MM.1S (cell line): ENCODE measurements around the gene NTPCR.

ENCODE experiments used
- DNase-seq: peaks from one replicate; pipeline ENCODE4 v3.0.0-alpha.2; 2015
- H2AFZ ChIP-seq: fragments of 300-600 bp; sonication (generic); 2 replicates; pipeline ENCODE4 v1.6.0; 2016; ENCODE audit warnings: antibody characterized with exemption, low read length
- H3F3A ChIP-seq: fragments of 300-600 bp; sonication (generic); 2 replicates; pipeline ENCODE4 v1.6.1; 2016; ENCODE audit warnings: mild to moderate bottlenecking, antibody characterized with exemption, low read length, moderate library complexity, mixed read lengths; ENCODE audit not compliant: insufficient read depth
- H3K27ac ChIP-seq: fragments of 300-600 bp; sonication (generic); 2 replicates; pipeline ENCODE4 v1.5.1; 2016; ENCODE audit warnings: mild to moderate bottlenecking, low read length
- H3K27me3 ChIP-seq: fragments of 300-600 bp; sonication (generic); replicated peaks from 2 replicates; pipeline ENCODE4 v1.6.0; 2016; ENCODE audit warnings: low read length; ENCODE audit not compliant: insufficient read depth
- H3K36me3 ChIP-seq: fragments of 300-600 bp; sonication (generic); replicated peaks from 2 replicates; pipeline ENCODE4 v1.6.1; 2016; ENCODE audit warnings: mild to moderate bottlenecking, low read length, mixed read lengths; ENCODE audit not compliant: insufficient read depth
- H3K4me1 ChIP-seq: fragments of 300-600 bp; sonication (generic); 2 replicates; pipeline ENCODE4 v1.6.1; 2016; ENCODE audit warnings: low read length, mixed read lengths
- H3K4me2 ChIP-seq: fragments of 300-600 bp; sonication (generic); 2 replicates; pipeline ENCODE4 v1.6.0; 2016; ENCODE audit warnings: low read depth, low read length
- H3K4me3 ChIP-seq: fragments of 300-600 bp; sonication (generic); 2 replicates; pipeline ENCODE4 v1.5.1; 2016; ENCODE audit warnings: low read length, mixed read lengths
- H3K79me2 ChIP-seq: fragments of 300-600 bp; sonication (generic); 2 replicates; pipeline ENCODE4 v1.6.1; 2016; ENCODE audit warnings: mixed run types, low read length, mixed read lengths
- H3K9ac ChIP-seq: fragments of 300-600 bp; sonication (generic); 2 replicates; pipeline ENCODE4 v1.6.1; 2016; ENCODE audit warnings: low read length, mixed read lengths
- H3K9me2 ChIP-seq: fragments of 300-600 bp; sonication (generic); replicated peaks from 2 replicates; pipeline ENCODE4 v1.6.1; 2016; ENCODE audit warnings: mild to moderate bottlenecking, low read length, mixed read lengths; ENCODE audit not compliant: insufficient read depth
- H3K9me3 ChIP-seq: fragments of 300-600 bp; sonication (generic); replicated peaks from 2 replicates; pipeline ENCODE4 v1.6.1; 2016; ENCODE audit warnings: mild to moderate bottlenecking, low read length, mixed read lengths; ENCODE audit not compliant: insufficient read depth
- H4K20me1 ChIP-seq: fragments of 300-600 bp; sonication (generic); 2 replicates; pipeline ENCODE4 v1.6.1; 2016; ENCODE audit warnings: mild to moderate bottlenecking, low read length, moderate library complexity, mixed read lengths; ENCODE audit not compliant: insufficient read depth
- EZH2 ChIP-seq: fragments of 300-600 bp; sonication (generic); optimal IDR thresholded peaks from 2 replicates; pipeline ENCODE3; 2017; ENCODE audit warnings: low read depth, mild to moderate bottlenecking, antibody characterized with exemption, low read length, mixed read lengths
- EZH2phosphoT487 ChIP-seq: fragments of 300-600 bp; sonication (generic); IDR thresholded peaks from 2 replicates; pipeline ENCODE4 v1.6.1; 2018; ENCODE audit warnings: antibody characterized with exemption, low read length
- TF ChIP-seq, protein P1 (sequence below): fragments of 300-600 bp; sonication (generic); IDR thresholded peaks from 2 replicates; pipeline ENCODE4 v1.5.1; 2016; ENCODE audit warnings: antibody characterized with exemption, low read length, mixed read lengths

Gene NTPCR

DNA sequence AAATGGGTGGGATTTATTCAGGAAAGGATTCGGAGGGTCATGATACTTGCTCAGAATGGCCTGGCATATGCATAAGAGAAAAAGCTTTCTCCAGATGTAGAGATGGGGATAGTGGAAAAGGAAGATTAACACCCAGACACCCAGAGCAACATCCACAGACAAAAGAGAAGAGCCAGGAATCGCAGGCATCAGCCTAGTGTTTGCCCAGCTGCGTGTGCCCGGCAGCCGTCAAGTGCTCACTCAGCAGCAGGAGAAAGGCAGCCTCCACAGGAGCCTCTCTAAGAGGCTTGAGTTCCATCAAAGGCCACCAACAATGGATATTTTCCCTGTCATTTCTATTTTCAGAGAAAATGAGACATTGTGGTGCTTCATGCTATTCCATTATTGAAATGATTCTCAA, 54.7 kb downstream of the NTPCR start:
- H3K9me2 ChIP-seq: no peaks in the 10 kb centered on the region
- TF ChIP-seq EZH2 (no peak), EZH2phosphoT487 (no peak)
- TF ChIP-seq, protein P1, sequence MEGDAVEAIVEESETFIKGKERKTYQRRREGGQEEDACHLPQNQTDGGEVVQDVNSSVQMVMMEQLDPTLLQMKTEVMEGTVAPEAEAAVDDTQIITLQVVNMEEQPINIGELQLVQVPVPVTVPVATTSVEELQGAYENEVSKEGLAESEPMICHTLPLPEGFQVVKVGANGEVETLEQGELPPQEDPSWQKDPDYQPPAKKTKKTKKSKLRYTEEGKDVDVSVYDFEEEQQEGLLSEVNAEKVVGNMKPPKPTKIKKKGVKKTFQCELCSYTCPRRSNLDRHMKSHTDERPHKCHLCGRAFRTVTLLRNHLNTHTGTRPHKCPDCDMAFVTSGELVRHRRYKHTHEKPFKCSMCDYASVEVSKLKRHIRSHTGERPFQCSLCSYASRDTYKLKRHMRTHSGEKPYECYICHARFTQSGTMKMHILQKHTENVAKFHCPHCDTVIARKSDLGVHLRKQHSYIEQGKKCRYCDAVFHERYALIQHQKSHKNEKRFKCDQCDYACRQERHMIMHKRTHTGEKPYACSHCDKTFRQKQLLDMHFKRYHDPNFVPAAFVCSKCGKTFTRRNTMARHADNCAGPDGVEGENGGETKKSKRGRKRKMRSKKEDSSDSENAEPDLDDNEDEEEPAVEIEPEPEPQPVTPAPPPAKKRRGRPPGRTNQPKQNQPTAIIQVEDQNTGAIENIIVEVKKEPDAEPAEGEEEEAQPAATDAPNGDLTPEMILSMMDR: no peak
- no peaks in the 10 kb centered on the region for H3K27me3 ChIP-seq
- H3K79me2 ChIP-seq: no peaks in the 10 kb centered on the region
- no peak for DNase-seq
- H3K9ac ChIP-seq: no peak overlapping the region
- H2AFZ ChIP-seq: no peak overlapping the region
- no peaks in the 10 kb centered on the region for H4K20me1 ChIP-seq
- no peak overlapping the region for H3K4me2 ChIP-seq
- no peaks in the 10 kb centered on the region for H3F3A ChIP-seq
- H3K9me3 ChIP-seq: no peaks in the 10 kb centered on the region
- H3K36me3 ChIP-seq: no peaks in the 10 kb centered on the region
- H3K4me3 ChIP-seq: no peak overlapping the region
- no peaks in the 10 kb centered on the region for H3K4me1 ChIP-seq
- no peak overlapping the region for H3K27ac ChIP-seq

DNA sequence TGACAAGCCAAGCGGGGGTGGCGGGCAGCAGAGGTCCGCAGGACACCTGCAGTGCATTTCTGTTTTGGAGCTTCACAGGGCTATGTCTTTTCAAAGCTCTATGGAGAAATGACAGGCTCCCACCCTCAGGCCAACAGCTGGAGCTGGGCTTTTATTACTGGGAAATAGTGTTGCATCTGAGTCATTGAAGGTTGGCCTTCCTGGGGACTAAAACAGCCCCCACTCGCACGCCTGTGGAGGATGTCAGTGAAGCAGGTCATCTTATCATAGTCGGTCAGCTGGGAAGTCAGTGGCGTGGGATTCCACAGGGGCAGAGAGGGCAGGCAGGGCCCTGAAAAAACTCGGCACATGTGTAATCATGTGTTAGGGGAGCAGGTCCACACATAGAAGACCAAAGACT, 55.3 kb downstream of the NTPCR start:
- no peaks in the 10 kb centered on the region for H3K27me3 ChIP-seq
- DNase-seq: no peak
- H3F3A ChIP-seq: no peaks in the 10 kb centered on the region
- no peak overlapping the region for H3K27ac ChIP-seq
- no peaks in the 10 kb centered on the region for H3K9me2 ChIP-seq
- no peaks in the 10 kb centered on the region for H3K9me3 ChIP-seq
- no peak overlapping the region for H3K9ac ChIP-seq
- H3K36me3 ChIP-seq: no peaks in the 10 kb centered on the region
- no peaks in the 10 kb centered on the region for H3K79me2 ChIP-seq
- H3K4me2 ChIP-seq: no peak overlapping the region
- no peak overlapping the region for H3K4me3 ChIP-seq
- no peak for TF ChIP-seq EZH2
- TF ChIP-seq, protein P1: no peak
- H2AFZ ChIP-seq: no peak overlapping the region
- no peaks in the 10 kb centered on the region for H3K4me1 ChIP-seq
- H4K20me1 ChIP-seq: no peaks in the 10 kb centered on the region

DNA sequence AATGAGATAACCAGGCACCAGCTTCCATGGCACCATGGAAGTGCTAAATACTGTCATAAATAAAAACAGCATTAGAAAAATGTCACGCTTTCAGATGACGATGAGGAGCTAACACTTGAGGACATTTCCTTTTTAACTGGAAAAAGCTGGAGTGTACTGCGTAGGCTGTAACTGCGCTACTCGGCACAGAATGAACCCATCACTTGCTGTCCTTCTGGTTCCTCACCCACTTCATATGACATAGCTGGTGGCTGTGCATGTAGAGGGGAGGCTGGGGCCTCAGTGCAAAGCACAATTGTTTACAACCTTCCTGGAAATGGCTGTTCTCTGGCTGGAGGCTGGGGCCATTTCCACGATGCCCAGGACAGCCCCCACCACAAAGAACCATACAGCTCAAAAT, 55.7 kb downstream of the NTPCR start:
- Histone ChIP-seq H3K9me2 (no peaks in the 10 kb centered on the region), H3K4me1 (no peaks in the 10 kb centered on the region), H3K27ac (no peak overlapping the region), H3K4me2 (no peak overlapping the region), H3K9ac (no peak overlapping the region), H3K4me3 (no peak overlapping the region), H3K36me3 (no peaks in the 10 kb centered on the region), H3K79me2 (no peaks in the 10 kb centered on the region), H3K27me3 (no peaks in the 10 kb centered on the region), H3F3A (no peaks in the 10 kb centered on the region), H4K20me1 (no peaks in the 10 kb centered on the region), H2AFZ (no peak overlapping the region), H3K9me3 (no peaks in the 10 kb centered on the region)
- TF ChIP-seq, protein P1: no peak
- TF ChIP-seq EZH2phosphoT487: no peak
- DNase-seq: no peak

DNA sequence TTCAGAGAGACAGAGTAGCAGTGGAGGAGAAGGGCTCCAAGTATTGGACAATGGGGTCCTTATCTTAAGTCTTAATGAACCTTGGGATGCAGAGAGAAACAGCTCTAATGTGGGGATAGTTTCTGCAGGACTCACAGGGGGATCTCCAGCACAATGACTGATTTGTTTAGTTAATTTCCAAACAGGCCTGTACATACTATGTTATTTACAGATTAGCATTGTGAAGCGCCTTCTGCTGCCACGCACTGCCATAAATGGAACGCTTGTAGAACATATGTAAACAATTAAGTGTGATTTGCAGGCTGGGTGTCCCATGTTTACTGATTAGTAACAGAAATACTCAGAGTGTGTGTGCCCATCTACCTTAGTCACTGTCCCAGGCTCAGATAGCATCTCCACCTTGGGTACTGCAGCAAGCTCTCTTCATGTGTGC, 56.1 kb downstream of the NTPCR start:
- Histone ChIP-seq H3K4me1 (no peaks in the 10 kb centered on the region), H3K4me3 (no peak overlapping the region), H2AFZ (no peak overlapping the region), H3K27me3 (no peaks in the 10 kb centered on the region), H3K4me2 (no peak overlapping the region), H3K36me3 (no peaks in the 10 kb centered on the region), H3K79me2 (no peaks in the 10 kb centered on the region), H3K9ac (no peak overlapping the region), H4K20me1 (no peaks in the 10 kb centered on the region), H3K9me3 (no peaks in the 10 kb centered on the region), H3K9me2 (no peaks in the 10 kb centered on the region), H3F3A (no peaks in the 10 kb centered on the region), H3K27ac (no peak overlapping the region)
- TF ChIP-seq, protein P1: no peak
- no peak for TF ChIP-seq EZH2phosphoT487
- TF ChIP-seq EZH2: no peak
- no peak for DNase-seq
